NB4 (cell line): ENCODE measurements around the gene ZSWIM6.

Source experiments
- MAX ChIP-seq: IDR thresholded peaks from 2 replicates; pipeline ENCODE4 v1.6.1; 2011; ENCODE audit warnings: low read depth, low read length
- MYC ChIP-seq: IDR thresholded peaks from 2 replicates; pipeline ENCODE4 v1.6.1; 2011; ENCODE audit warnings: low read depth, low read length
- POLR2A ChIP-seq: IDR thresholded peaks from 2 replicates; pipeline ENCODE4 v1.6.1; 2011; ENCODE audit warnings: mild to moderate bottlenecking; ENCODE audit not compliant: insufficient read length; ENCODE audit errors: extremely low read depth
- TF ChIP-seq, protein P1 (sequence below): IDR thresholded peaks from one replicate; pipeline ENCODE4 v1.5.1; 2012; ENCODE audit warnings: low read depth, low read length

GRCh38 chr5:61567337-61567736, 235.3 kb downstream of the ZSWIM6 start:
- TF ChIP-seq POLR2A (no peak), MAX (no peak), MYC (no peak)
- TF ChIP-seq, protein P1, sequence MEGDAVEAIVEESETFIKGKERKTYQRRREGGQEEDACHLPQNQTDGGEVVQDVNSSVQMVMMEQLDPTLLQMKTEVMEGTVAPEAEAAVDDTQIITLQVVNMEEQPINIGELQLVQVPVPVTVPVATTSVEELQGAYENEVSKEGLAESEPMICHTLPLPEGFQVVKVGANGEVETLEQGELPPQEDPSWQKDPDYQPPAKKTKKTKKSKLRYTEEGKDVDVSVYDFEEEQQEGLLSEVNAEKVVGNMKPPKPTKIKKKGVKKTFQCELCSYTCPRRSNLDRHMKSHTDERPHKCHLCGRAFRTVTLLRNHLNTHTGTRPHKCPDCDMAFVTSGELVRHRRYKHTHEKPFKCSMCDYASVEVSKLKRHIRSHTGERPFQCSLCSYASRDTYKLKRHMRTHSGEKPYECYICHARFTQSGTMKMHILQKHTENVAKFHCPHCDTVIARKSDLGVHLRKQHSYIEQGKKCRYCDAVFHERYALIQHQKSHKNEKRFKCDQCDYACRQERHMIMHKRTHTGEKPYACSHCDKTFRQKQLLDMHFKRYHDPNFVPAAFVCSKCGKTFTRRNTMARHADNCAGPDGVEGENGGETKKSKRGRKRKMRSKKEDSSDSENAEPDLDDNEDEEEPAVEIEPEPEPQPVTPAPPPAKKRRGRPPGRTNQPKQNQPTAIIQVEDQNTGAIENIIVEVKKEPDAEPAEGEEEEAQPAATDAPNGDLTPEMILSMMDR = no peak
